Neural progenitor cell (in vitro differentiated cells): ENCODE measurements around the gene PANK3.

Source experiments
- EZH2 ChIP-seq: fragments of 200-600 bp; sonication (generic); IDR thresholded peaks from 2 replicates; pipeline ENCODE4 v1.6.1; 2017; ENCODE audit warnings: antibody characterized with exemption, mild to moderate bottlenecking, moderate library complexity
- TF ChIP-seq, protein P1 (sequence below): fragments of 200-600 bp; sonication (generic); IDR thresholded peaks from 2 replicates; pipeline ENCODE4 v1.5.1; 2017; ENCODE audit warnings: antibody characterized with exemption, mild to moderate bottlenecking

DNA sequence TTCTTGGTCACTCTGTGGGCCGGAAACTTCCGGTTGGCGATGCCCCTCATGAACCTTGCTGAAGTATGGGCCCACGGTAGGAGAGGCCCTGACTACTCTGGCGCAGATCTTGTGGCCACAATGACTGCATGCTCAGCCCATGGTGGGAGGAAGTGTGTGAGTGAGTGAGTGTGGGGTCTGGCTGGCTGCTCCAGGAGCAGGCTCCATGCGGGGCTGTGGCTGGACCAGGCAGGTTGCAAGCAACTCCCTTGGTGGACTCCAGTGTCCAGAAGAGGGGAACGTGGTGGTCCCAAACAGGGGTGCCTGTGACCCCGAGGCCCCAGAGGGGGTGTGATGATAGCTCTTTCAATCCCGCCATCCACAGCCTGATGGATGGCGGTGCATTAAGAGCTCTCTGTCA, 35.5 kb upstream of the PANK3 start:
- TF ChIP-seq, protein P1, sequence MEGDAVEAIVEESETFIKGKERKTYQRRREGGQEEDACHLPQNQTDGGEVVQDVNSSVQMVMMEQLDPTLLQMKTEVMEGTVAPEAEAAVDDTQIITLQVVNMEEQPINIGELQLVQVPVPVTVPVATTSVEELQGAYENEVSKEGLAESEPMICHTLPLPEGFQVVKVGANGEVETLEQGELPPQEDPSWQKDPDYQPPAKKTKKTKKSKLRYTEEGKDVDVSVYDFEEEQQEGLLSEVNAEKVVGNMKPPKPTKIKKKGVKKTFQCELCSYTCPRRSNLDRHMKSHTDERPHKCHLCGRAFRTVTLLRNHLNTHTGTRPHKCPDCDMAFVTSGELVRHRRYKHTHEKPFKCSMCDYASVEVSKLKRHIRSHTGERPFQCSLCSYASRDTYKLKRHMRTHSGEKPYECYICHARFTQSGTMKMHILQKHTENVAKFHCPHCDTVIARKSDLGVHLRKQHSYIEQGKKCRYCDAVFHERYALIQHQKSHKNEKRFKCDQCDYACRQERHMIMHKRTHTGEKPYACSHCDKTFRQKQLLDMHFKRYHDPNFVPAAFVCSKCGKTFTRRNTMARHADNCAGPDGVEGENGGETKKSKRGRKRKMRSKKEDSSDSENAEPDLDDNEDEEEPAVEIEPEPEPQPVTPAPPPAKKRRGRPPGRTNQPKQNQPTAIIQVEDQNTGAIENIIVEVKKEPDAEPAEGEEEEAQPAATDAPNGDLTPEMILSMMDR = no peak
- no peak for TF ChIP-seq EZH2
